Measurements from ENCODE around the gene KRT86.

The KRT86 gene

GRCh38 chr12:52318241-52318990, 44.0 kb downstream of the KRT86 start:
- no peak for DNase-seq

GRCh38 chr12:52319097-52319496, 44.7 kb downstream of the KRT86 start:
- no peak for DNase-seq

GRCh38 chr12:52320784-52321400, 46.4 kb downstream of the KRT86 start, which contains the start of gene KRT83:
TSS of gene KRT83 (minus strand) at chr12:52321398. CDS start at chr12:52321335, 63 bp downstream.
- no peak for DNase-seq

- DNase-seq, result no peak
These were observed 47.0 kb downstream of the KRT86 start for GRCh38 chr12:52321418-52321817.

- no peak for DNase-seq
These were observed 47.6 kb downstream of the KRT86 start for GRCh38 chr12:52322069-52322468.

GRCh38 chr12:52323001-52323400, 48.6 kb downstream of the KRT86 start:
- DNase-seq, result no peak

- no peak for DNase-seq
These were observed 49.1 kb downstream of the KRT86 start for GRCh38 chr12:52323416-52324152.

- no peak for DNase-seq
These were observed 49.7 kb downstream of the KRT86 start for GRCh38 chr12:52324153-52324444.

GRCh38 chr12:52327052-52327829, 52.8 kb downstream of the KRT86 start:
- DNase-seq, result peak; percentile 23 to 55 (median 44)

- no peak for DNase-seq
These were observed 53.5 kb downstream of the KRT86 start for GRCh38 chr12:52327830-52328500.

- no peak for DNase-seq
These were observed 56.6 kb downstream of the KRT86 start for GRCh38 chr12:52331039-52331438.

GRCh38 chr12:52331833-52332232, 57.4 kb downstream of the KRT86 start:
- no peak for DNase-seq

- no peak for DNase-seq
These were observed 57.9 kb downstream of the KRT86 start for GRCh38 chr12:52332381-52332780.

- DNase-seq, result no peak
These were observed 58.9 kb downstream of the KRT86 start for GRCh38 chr12:52333321-52333720.

GRCh38 chr12:52334185-52334584, 59.7 kb downstream of the KRT86 start:
- DNase-seq, result no peak

GRCh38 chr12:52335598-52336262, 61.3 kb downstream of the KRT86 start:
- no peak for DNase-seq

GRCh38 chr12:52336641-52337040, 62.2 kb downstream of the KRT86 start:
- DNase-seq, result no peak

GRCh38 chr12:52337054-52337453, 62.6 kb downstream of the KRT86 start:
- no peak for DNase-seq

- DNase-seq, result no peak
These were observed 64.0 kb downstream of the KRT86 start for GRCh38 chr12:52338241-52338960.

- DNase-seq, result no peak
These were observed 66.7 kb downstream of the KRT86 start for GRCh38 chr12:52341066-52341580.

Data from activated naive CD4-positive, alpha-beta T cell (primary cell).